HepG2 (cell line): Measurements from ENCODE around the gene WDR37. TPM values are rescaled to one million over a fixed set of nuclear protein-coding genes. Genes with fewer than 3 reads are reported as not detected.

Experiments
- ATAC-seq: fragments of 200-7000 bp; cut with Tn5 transposase; 3 replicates; pipeline ENCODE4 v1.9.1; 2020; ENCODE audit warnings: mild to moderate bottlenecking, moderate library complexity
- BruUV-seq: library from RNA; stranded (reverse); fragments of 400-500 nt; replicated peaks from 2 replicates; lab custom pipeline; 2021; lab: Mats Ljungman, UMichigan
- CTCF ChIA-PET: fragments of 300-600 bp; formaldehyde crosslinking; extraction: SDS; loops from one replicate; lab custom pipeline; 2021; ENCODE audit warnings: low total read pairs, inconsistent platforms, low intra/inter-chr PET ratio; lab: Yijun Ruan, JAX
- POLR2A ChIA-PET: fragments of 350-600 bp; sonication (Branson Sonifier 250); formaldehyde crosslinking; loops from one replicate; lab custom pipeline; 2020; ENCODE audit warnings: antibody characterized with exemption, inconsistent platforms; lab: Yijun Ruan, JAX
- DNase-seq: peaks from one replicate; pipeline ENCODE4 v3.0.0-alpha.2; 2015; ENCODE audit warnings: low spot score
- FAIRE-seq: peaks from 3 replicates; lab custom pipeline; 2011; peaks lifted over from hg19 to GRCh38; lab: Jason Lieb, UNC
- H2AFZ ChIP-seq: one replicate; pipeline ENCODE4 v1.6.1; 2011; ENCODE audit warnings: low read length, inconsistent platforms
- H3K27ac ChIP-seq: fragments of 300-600 bp; 3 replicates; pipeline ENCODE4 v1.8.0; 2011; ENCODE audit warnings: mixed run types, mild to moderate bottlenecking, mixed read lengths, low read length, inconsistent platforms; ENCODE audit not compliant: insufficient read depth; ENCODE audit errors: extremely low read length
- H3K27me3 ChIP-seq, 2 experiments: fragments of 200-600 bp in 1 of 2; 2 replicates in 1 of 2; 3 replicates in 1 of 2; pipeline versions ENCODE4 v1.6.0 to v1.8.0; 2011; ENCODE audit warnings: low read length in 2 of 2, mild to moderate bottlenecking in 2 of 2, moderate library complexity in 2 of 2, inconsistent platforms in 1 of 2; ENCODE audit not compliant: insufficient read depth in 2 of 2, control insufficient read depth in 1 of 2
- H3K36me3 ChIP-seq, 2 experiments: fragments of 200-600 bp in 1 of 2; replicated peaks in 1 of 2; 2 replicates in 1 of 2; 3 replicates in 1 of 2; pipeline versions ENCODE4 v1.5.1 to v1.8.0; 2011; ENCODE audit warnings: low read length in 2 of 2, inconsistent platforms in 1 of 2; ENCODE audit not compliant: insufficient read depth in 2 of 2, control insufficient read depth in 1 of 2
- H3K4me1 ChIP-seq: 2 replicates; pipeline ENCODE4 v1.5.1; 2012; ENCODE audit warnings: low read length, inconsistent platforms; ENCODE audit not compliant: insufficient read depth
- H3K4me2 ChIP-seq: 2 replicates; pipeline ENCODE4 v1.6.0; 2011; ENCODE audit warnings: low read depth, low read length, inconsistent platforms
- H3K4me3 ChIP-seq, 3 experiments: fragments of 200-600 bp in 1 of 3; sonication (generic), shearing (Covaris generic) in 1 of 3; replicated peaks in 1 of 3; 2 replicates each; pipeline ENCODE4 v1.5.1; 2011 to 2016; ENCODE audit warnings: low read length in 3 of 3, inconsistent platforms in 2 of 3, low read depth in 2 of 3, mild to moderate bottlenecking in 2 of 3, control low read depth in 1 of 3, mixed read lengths in 1 of 3; ENCODE audit not compliant: insufficient read depth in 1 of 3
- H3K79me2 ChIP-seq: one replicate; pipeline ENCODE4 v1.6.1; 2011; ENCODE audit warnings: low read length, inconsistent platforms; ENCODE audit not compliant: insufficient read depth
- H3K9ac ChIP-seq: 2 replicates; pipeline ENCODE4 v1.6.0; 2011; ENCODE audit warnings: mild to moderate bottlenecking, low read depth, low read length, inconsistent platforms; ENCODE audit not compliant: insufficient read depth
- H3K9me3 ChIP-seq: 2 replicates; pipeline ENCODE4 v1.5.1; 2012; ENCODE audit warnings: mild to moderate bottlenecking, low read length
- H4K20me1 ChIP-seq: 2 replicates; pipeline ENCODE4 v1.6.0; 2011; ENCODE audit warnings: inconsistent platforms, mild to moderate bottlenecking, low read length, moderate library complexity; ENCODE audit not compliant: insufficient read depth
- CSRNP1 ChIP-seq: sonication (generic); formaldehyde crosslinking; IDR thresholded peaks from 2 replicates; pipeline ENCODE4 v1.8.1; 2023; ENCODE audit warnings: mild to moderate bottlenecking, missing genetic modification reagents
- E2F5 ChIP-seq: sonication (generic); formaldehyde crosslinking; conservative IDR thresholded peaks from 2 replicates; pipeline ENCODE4 v1.4.0; 2020; ENCODE audit warnings: missing genetic modification reagents
- KLF15 ChIP-seq: sonication (generic); formaldehyde crosslinking; IDR thresholded peaks from 2 replicates; pipeline ENCODE4 v1.8.1; 2023; ENCODE audit warnings: borderline replicate concordance, mild to moderate bottlenecking, inconsistent platforms, missing genetic modification reagents, mixed read lengths
- KLF6 ChIP-seq: IDR thresholded peaks from 2 replicates; pipeline ENCODE4 v1.8.0; 2016; ENCODE audit warnings: missing biosample characterization, missing genetic modification reagents
- ZBTB37 ChIP-seq: sonication (generic); formaldehyde crosslinking; IDR thresholded peaks from 2 replicates; pipeline ENCODE4 v1.4.0; 2020; ENCODE audit warnings: mild to moderate bottlenecking, missing genetic modification reagents
- WGBS: methylation state at CpG from one replicate; pipeline ENCODE4 v1.1.6; 2017; ENCODE audit warnings: low lambda C conversion rate; 5-methylcytosine and 5-hydroxymethylcytosine counted together
- in situ Hi-C: cut with HindIII; loops from 2 replicates; pipeline ENCODE4 v1.10.0; 2017; ENCODE audit warnings: low pct_unique_long_range_greater_than_20kb; ENCODE audit not compliant: extremely low pct_ligation_motif_present
- intact Hi-C: fragments of 100-400 bp; cut with micrococcal nuclease; formaldehyde crosslinking; loops from one replicate; pipeline ENCODE4 v1.10.0; 2022; ENCODE audit not compliant: unreplicated experiment
- polyA plus RNA-seq, 8 experiments: library from polyadenylated mRNA; depleted of rRNA in 3 of 8; stranded (reverse) in 7 of 8; unstranded in 1 of 8; fragments of >200 nt; fragmentation: Illumina TruSeq in 4 of 8; extraction: Trizol in 4 of 8; gene quantifications; 2 replicates each; pipeline versions ENCODE4 v1.2.1 to v1.2.3, GENCODE V29; 2011 to 2016; ENCODE audit warnings: low read depth in 4 of 8, missing spikeins in 1 of 8, mixed read lengths in 1 of 8; ENCODE audit not compliant: insufficient read depth in 1 of 8
- total RNA-seq, 5 experiments: library from RNA; depleted of rRNA; stranded (reverse); fragments of >200 nt; fragmentation: Illumina TruSeq; extraction: Trizol; gene quantifications; 2 replicates each; pipeline ENCODE4 v1.2.3, GENCODE V29; 2016; ENCODE audit warnings: low read depth in 1 of 5

Gene WDR37
- total and polyA plus RNA-seq, 2 of the 13 experiments (the other 11 are each of a cell fraction or from before 2014, with no cell fraction given), result 5.9 to 7.5 TPM

GRCh38 chr10:1153251-1153763, 97.1 kb downstream of the WDR37 start:
- no peak overlapping the region for H3K9ac ChIP-seq
- H2AFZ ChIP-seq, result no peak overlapping the region
- POLR2A ChIA-PET, result no interaction called here
- FAIRE-seq (no peak), DNase-seq (no peak), ATAC-seq (no peak)
- H4K20me1 ChIP-seq, result peaks cover 4% of the 10 kb centered on the region; the same call in 1 of the 2 replicates
- CTCF ChIA-PET, result no interaction called here
- no peak overlapping the region for H3K4me3 ChIP-seq
- H3K79me2 ChIP-seq, result no peaks in the 10 kb centered on the region
- H3K4me1 ChIP-seq, result no peaks in the 10 kb centered on the region
- no peaks in the 10 kb centered on the region for H3K9me3 ChIP-seq
- no TSS peak for BruUV-seq
- H3K27ac ChIP-seq, result no peak overlapping the region
- H3K36me3 ChIP-seq, result no peaks in the 10 kb centered on the region
- in situ Hi-C loops, result no loop called here
- peaks cover 5 to 66% of the 10 kb centered on the region in 2 experiments; a peak in 4 of 5 replicates for H3K27me3 ChIP-seq
- TF ChIP-seq CSRNP1 (CRISPR knock-in tag) (no peak), KLF6 (CRISPR knock-in tag) (no peak), ZBTB37 (no peak), KLF15 (CRISPR knock-in tag) (no peak), E2F5 (CRISPR knock-in tag) (no peak)
- H3K4me2 ChIP-seq, result no peak overlapping the region
- intact Hi-C loops, result no loop called here
- WGBS, result 21% methylated on average over 5 of the region's 6 CpGs
